GM12801 (cell line): ENCODE measurements around the gene ANKIB1.

Experiments used
- CTCF ChIP-seq: IDR thresholded peaks from one replicate; pipeline ENCODE4 v1.5.1; 2011; ENCODE audit warnings: control low read depth; ENCODE audit not compliant: insufficient read length; ENCODE audit errors: extremely low read depth

ANKIB1 gene

DNA sequence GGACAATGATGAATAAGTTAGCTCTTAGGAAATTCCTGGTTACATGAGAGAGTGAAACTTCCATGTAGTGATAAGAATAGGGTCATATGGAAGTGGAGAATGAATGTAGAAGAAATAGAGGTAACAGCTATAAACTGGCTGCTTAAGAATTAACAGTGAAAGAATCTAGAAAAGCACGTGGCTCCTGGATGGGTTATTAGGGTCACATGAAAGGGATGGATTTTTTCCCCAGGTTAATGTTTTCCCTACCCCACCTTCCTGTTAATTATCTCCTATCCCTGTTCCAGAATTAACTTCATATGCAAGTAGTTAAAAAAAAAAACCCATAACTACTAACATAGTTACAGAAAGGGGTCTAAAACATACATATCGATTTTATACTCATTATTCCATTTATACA, 58.0 kb downstream of the ANKIB1 start:
- no peak for TF ChIP-seq CTCF

DNA sequence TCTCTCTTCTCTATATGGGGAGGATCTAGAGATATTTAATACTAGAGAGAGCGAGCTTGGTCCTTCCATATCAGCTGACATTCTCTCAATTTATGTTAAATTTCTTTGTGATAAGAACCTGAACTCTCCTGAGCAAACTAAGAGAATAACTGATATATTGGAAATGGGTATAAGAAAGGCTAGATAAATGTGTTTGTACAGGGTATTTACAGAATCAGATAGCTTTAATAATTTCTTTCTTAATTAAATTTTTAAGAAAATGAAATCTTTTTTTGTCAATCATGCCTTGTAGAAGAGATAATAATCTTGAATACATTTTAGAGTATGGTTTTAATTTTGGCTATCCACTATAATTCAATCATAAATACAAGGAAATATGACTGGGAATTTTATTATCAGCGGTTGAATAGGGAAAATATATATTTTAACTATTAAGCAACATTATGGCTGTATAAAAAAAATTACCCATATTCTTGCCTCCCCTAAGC, 58.7 kb downstream of the ANKIB1 start:
- TF ChIP-seq CTCF, result no peak

- TF ChIP-seq CTCF, result no peak
Measured at GRCh38 chr7:92306153-92306552, 60.4 kb downstream of the ANKIB1 start.

DNA sequence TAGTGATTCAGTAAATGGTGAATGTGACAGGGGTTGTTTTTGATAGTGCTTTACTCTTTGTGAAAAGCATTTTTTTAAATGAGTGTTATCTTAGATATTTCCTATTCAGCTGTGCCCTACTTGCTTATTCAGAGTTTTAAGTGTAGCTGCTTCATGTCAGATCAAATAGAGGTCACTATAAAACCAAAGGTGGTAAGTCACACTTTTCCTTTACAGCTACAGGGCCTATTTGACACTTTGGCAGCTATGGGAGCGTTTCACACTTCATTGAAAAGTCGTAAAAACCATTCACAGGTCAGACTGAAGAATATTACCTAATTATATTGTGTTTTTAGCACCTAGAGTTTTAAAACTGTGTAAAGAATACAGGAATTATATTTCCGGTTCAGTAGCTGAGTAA, 67.3 kb downstream of the ANKIB1 start:
- TF ChIP-seq CTCF, result no peak

GRCh38 chr7:92319243-92319642, 73.5 kb downstream of the ANKIB1 start:
- no peak for TF ChIP-seq CTCF

- TF ChIP-seq CTCF, result no peak
Measured at GRCh38 chr7:92325173-92325572, 79.4 kb downstream of the ANKIB1 start.

GRCh38 chr7:92325858-92326257, 80.1 kb downstream of the ANKIB1 start:
- TF ChIP-seq CTCF, result no peak
